Hepatocyte (in vitro differentiated cells): ENCODE measurements around the gene OTOL1. TPM values are rescaled to one million over a fixed set of nuclear protein-coding genes. Genes with fewer than 3 reads are reported as not detected.

ENCODE experiments used
- DNase-seq: peaks from one replicate; pipeline ENCODE4 v3.0.0-alpha.2; 2016; ENCODE audit warnings: low spot score
- H2AFZ ChIP-seq: fragments of 200-600 bp; sonication (generic); 2 replicates; pipeline ENCODE4 v1.6.0; 2016; ENCODE audit warnings: antibody characterized with exemption, mild to moderate bottlenecking
- H3K27ac ChIP-seq: fragments of 200-600 bp; sonication (generic); 2 replicates; pipeline ENCODE4 v1.5.1; 2016; ENCODE audit warnings: mild to moderate bottlenecking
- H3K27me3 ChIP-seq: fragments of 200-600 bp; sonication (generic); 2 replicates; pipeline ENCODE4 v1.6.1; 2016
- H3K36me3 ChIP-seq: fragments of 200-600 bp; sonication (generic); replicated peaks from 2 replicates; pipeline ENCODE4 v1.5.1; 2016; ENCODE audit warnings: low read depth; ENCODE audit not compliant: insufficient read depth
- H3K4me1 ChIP-seq: fragments of 200-600 bp; sonication (generic); 2 replicates; pipeline ENCODE4 v1.5.1; 2016; ENCODE audit warnings: mild to moderate bottlenecking, moderate library complexity; ENCODE audit not compliant: insufficient read depth
- H3K4me2 ChIP-seq: fragments of 200-600 bp; sonication (generic); 2 replicates; pipeline ENCODE4 v1.6.0; 2016
- H3K4me3 ChIP-seq: fragments of 200-600 bp; sonication (generic); 2 replicates; pipeline ENCODE4 v1.5.1; 2016; ENCODE audit warnings: mild to moderate bottlenecking
- H3K79me2 ChIP-seq: fragments of 200-600 bp; sonication (generic); 2 replicates; pipeline ENCODE4 v1.6.0; 2017; ENCODE audit warnings: mild to moderate bottlenecking
- H3K9me2 ChIP-seq: fragments of 200-600 bp; sonication (generic); replicated peaks from 2 replicates; pipeline ENCODE4 v1.6.0; 2017; ENCODE audit warnings: mild to moderate bottlenecking; ENCODE audit not compliant: insufficient read depth
- H3K9me3 ChIP-seq: fragments of 200-600 bp; sonication (generic); 2 replicates; pipeline ENCODE4 v1.5.1; 2016; ENCODE audit warnings: low read depth, mild to moderate bottlenecking
- H4K20me1 ChIP-seq: fragments of 200-600 bp; sonication (generic); 2 replicates; pipeline ENCODE4 v1.6.0; 2016; ENCODE audit warnings: mild to moderate bottlenecking; ENCODE audit not compliant: insufficient read depth, poor library complexity, severe bottlenecking
- EZH2 ChIP-seq: fragments of 200-600 bp; sonication (generic); IDR thresholded peaks from 2 replicates; pipeline ENCODE4 v1.6.1; 2016; ENCODE audit warnings: antibody characterized with exemption, mild to moderate bottlenecking, borderline replicate concordance
- EZH2phosphoT487 ChIP-seq: fragments of 200-600 bp; sonication (generic); IDR thresholded peaks from one replicate; pipeline ENCODE4 v1.6.1; 2018; ENCODE audit warnings: antibody characterized with exemption, mild to moderate bottlenecking, low read depth, moderate library complexity; ENCODE audit not compliant: unreplicated experiment, severe bottlenecking
- WGBS: methylation state at CpG from one replicate; pipeline ENCODE4 v1.1.6; 2016; ENCODE audit warnings: low lambda C conversion rate; ENCODE audit errors: missing lambda C conversion rate; 5-methylcytosine and 5-hydroxymethylcytosine counted together
- polyA plus RNA-seq: library from polyadenylated mRNA; unstranded; fragments of >200 nt; fragmentation: Nextera tagmentation; extraction: Ambion mirVana; gene quantifications from 2 replicates; pipeline ENCODE4 v1.2.1, GENCODE V29; 2016
- total RNA-seq: library from RNA; depleted of rRNA; stranded (reverse); fragments of >200 nt; gene quantifications from 2 replicates; pipeline ENCODE4 v1.2.3, GENCODE V29; 2014
- TF ChIP-seq, protein P1 (sequence below): fragments of 200-600 bp; sonication (generic); IDR thresholded peaks from 2 replicates; pipeline ENCODE4 v1.5.1; 2016; ENCODE audit warnings: antibody characterized with exemption, mild to moderate bottlenecking; ENCODE audit not compliant: poor library complexity

OTOL1 gene
- total RNA-seq (not detected in 2 replicates), polyA plus RNA-seq (not detected in 2 replicates)

DNA sequence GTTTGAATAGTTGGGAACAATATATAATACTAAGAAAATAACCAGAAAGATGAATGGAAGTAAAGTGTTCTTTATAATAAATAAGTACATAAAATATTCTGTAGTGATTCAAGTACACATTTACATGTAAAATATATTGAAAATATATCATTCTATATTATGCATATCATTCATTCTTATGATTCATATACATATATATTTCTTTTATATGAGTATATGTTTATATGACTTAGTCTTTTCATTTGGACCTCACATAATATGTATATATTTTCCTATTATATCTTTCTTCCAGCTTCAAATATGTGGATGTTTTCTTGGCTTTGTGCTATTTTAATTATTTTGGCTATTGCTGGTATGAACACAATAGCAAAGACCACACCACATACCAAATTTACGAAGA, at the start of gene OTOL1:
TSS of gene OTOL1 (plus strand) at position 301 of the 400 bp plus-strand sequence. CDS start at position 301, 0 bp downstream.
- Histone ChIP-seq H3K9me3 (no peaks in the 10 kb centered on the region), H3K27me3 (no peaks in the 10 kb centered on the region), H3K27ac (no peak within 1 kb of the TSS), H3K36me3 (no peaks in the 10 kb centered on the region), H3K4me1 (no peaks in the 10 kb centered on the region), H3K79me2 (no peaks in the 10 kb centered on the region), H2AFZ (no peak within 1 kb of the TSS), H3K4me3 (no peak within 1 kb of the TSS), H3K9me2 (no peaks in the 10 kb centered on the region), H4K20me1 (no peaks in the 10 kb centered on the region), H3K4me2 (no peak within 1 kb of the TSS)
- no peak for DNase-seq
- no peak for TF ChIP-seq EZH2phosphoT487
- TF ChIP-seq EZH2: no peak
- TF ChIP-seq, protein P1, sequence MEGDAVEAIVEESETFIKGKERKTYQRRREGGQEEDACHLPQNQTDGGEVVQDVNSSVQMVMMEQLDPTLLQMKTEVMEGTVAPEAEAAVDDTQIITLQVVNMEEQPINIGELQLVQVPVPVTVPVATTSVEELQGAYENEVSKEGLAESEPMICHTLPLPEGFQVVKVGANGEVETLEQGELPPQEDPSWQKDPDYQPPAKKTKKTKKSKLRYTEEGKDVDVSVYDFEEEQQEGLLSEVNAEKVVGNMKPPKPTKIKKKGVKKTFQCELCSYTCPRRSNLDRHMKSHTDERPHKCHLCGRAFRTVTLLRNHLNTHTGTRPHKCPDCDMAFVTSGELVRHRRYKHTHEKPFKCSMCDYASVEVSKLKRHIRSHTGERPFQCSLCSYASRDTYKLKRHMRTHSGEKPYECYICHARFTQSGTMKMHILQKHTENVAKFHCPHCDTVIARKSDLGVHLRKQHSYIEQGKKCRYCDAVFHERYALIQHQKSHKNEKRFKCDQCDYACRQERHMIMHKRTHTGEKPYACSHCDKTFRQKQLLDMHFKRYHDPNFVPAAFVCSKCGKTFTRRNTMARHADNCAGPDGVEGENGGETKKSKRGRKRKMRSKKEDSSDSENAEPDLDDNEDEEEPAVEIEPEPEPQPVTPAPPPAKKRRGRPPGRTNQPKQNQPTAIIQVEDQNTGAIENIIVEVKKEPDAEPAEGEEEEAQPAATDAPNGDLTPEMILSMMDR: no peak
- 83% methylated on average over 1 of the region's 1 CpG for WGBS

DNA sequence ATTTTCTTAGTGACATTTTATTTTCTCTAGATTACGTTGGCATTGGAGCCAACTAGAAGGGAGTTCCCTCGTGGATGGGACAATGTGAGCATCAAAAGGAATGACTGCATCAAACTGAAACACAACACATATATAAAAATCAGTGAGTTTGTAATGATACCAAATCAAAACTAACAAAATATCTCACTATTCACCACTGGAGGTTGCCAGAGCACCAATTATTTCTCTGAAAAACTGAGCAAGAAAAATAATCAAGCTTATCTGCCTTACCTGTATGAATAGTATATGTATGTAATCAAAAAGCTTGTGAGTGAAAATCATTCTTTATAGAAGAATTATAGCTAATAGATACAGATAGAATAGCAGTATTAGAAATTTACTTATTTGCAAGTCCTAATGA, 46.8 kb upstream of the OTOL1 start:
- H3K27me3 ChIP-seq: no peaks in the 10 kb centered on the region
- H2AFZ ChIP-seq: no peak overlapping the region
- TF ChIP-seq EZH2 (no peak), EZH2phosphoT487 (no peak)
- TF ChIP-seq, protein P1: no peak
- no peaks in the 10 kb centered on the region for H3K4me1 ChIP-seq
- DNase-seq: no peak
- no peaks in the 10 kb centered on the region for H3K36me3 ChIP-seq
- H3K4me2 ChIP-seq: no peak overlapping the region
- 70% methylated on average over 2 of the region's 2 CpGs for WGBS
- no peaks in the 10 kb centered on the region for H4K20me1 ChIP-seq
- H3K9me3 ChIP-seq: no peaks in the 10 kb centered on the region
- H3K9me2 ChIP-seq: no peaks in the 10 kb centered on the region
- H3K27ac ChIP-seq: no peak overlapping the region
- H3K4me3 ChIP-seq: no peak overlapping the region
- no peaks in the 10 kb centered on the region for H3K79me2 ChIP-seq

DNA sequence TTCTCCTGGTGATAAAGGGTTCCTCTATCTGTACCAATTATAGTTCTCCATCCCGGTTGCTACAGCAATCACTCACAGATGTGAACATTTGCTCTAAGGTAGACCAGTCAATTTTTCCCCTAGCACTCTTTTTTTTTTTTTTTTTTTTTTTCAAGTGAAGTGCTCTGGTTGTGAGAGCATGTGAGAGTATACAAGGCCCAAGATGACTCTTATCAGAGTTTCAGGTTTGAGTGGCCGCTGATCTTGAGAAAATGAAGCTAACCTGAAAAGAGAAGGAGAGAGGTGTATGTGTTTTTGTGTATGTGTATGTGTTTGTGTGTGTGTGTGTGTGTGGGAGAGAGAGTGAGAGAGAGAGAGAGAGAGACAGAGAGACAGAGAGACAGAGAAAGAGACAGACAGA, 44.4 kb upstream of the OTOL1 start:
- Histone ChIP-seq H3K9me2 (no peaks in the 10 kb centered on the region), H2AFZ (no peak overlapping the region), H4K20me1 (no peaks in the 10 kb centered on the region), H3K9me3 (no peaks in the 10 kb centered on the region), H3K4me2 (no peak overlapping the region), H3K36me3 (no peaks in the 10 kb centered on the region), H3K27ac (no peak overlapping the region), H3K79me2 (no peaks in the 10 kb centered on the region), H3K4me3 (no peak overlapping the region), H3K27me3 (no peaks in the 10 kb centered on the region), H3K4me1 (no peaks in the 10 kb centered on the region)
- TF ChIP-seq EZH2phosphoT487 (no peak), EZH2 (no peak)
- TF ChIP-seq, protein P1: no peak
- no peak for DNase-seq
- 69% methylated on average over 2 of the region's 2 CpGs for WGBS

DNA sequence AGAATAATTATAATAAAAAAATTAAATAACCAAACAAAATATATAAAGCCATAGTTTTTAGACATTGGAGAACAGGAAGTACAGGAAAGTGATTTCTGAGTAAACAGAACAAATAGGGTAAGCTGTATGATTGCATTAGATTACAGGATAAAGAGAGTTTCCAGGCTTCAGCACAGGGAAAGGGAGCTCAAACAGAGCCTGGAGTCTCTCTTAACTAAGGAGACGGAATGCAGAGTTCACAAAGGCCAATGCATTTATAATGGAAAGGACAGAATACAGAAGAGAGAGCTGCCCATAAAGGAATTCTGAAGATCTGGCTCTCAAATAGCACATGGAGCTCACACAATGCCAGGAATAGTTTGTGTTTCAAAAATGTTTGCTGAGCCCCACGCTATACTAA, 42.0 kb upstream of the OTOL1 start:
- TF ChIP-seq EZH2phosphoT487 (no peak), EZH2 (no peak)
- TF ChIP-seq, protein P1: no peak
- no peaks in the 10 kb centered on the region for H4K20me1 ChIP-seq
- no peaks in the 10 kb centered on the region for H3K9me2 ChIP-seq
- no peak overlapping the region for H3K4me2 ChIP-seq
- no peak overlapping the region for H3K4me3 ChIP-seq
- no peak overlapping the region for H2AFZ ChIP-seq
- no peaks in the 10 kb centered on the region for H3K79me2 ChIP-seq
- DNase-seq: no peak
- H3K27ac ChIP-seq: no peak overlapping the region
- no peaks in the 10 kb centered on the region for H3K27me3 ChIP-seq
- no peaks in the 10 kb centered on the region for H3K9me3 ChIP-seq
- H3K36me3 ChIP-seq: no peaks in the 10 kb centered on the region
- H3K4me1 ChIP-seq: no peaks in the 10 kb centered on the region
- 30% methylated on average over 2 of the region's 2 CpGs for WGBS
